HS-27A (cell line): Measurements from ENCODE around the gene KLRC4.
A peak's percentile ranks its signal among the peaks of the same experiment; 100 is the strongest.
"Not testable (repeated sequence)": the region's sequence is repeated elsewhere in the genome, so short reads cannot be mapped to it uniquely, and the experiment has no call there.

ENCODE experiments used
- DNase-seq: peaks from one replicate; pipeline ENCODE4 v3.0.0-alpha.2; 2012; ENCODE audit warnings: low read depth, missing footprints

KLRC4 gene, protein sequence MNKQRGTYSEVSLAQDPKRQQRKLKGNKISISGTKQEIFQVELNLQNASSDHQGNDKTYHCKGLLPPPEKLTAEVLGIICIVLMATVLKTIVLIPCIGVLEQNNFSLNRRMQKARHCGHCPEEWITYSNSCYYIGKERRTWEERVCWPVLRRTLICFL

DNA sequence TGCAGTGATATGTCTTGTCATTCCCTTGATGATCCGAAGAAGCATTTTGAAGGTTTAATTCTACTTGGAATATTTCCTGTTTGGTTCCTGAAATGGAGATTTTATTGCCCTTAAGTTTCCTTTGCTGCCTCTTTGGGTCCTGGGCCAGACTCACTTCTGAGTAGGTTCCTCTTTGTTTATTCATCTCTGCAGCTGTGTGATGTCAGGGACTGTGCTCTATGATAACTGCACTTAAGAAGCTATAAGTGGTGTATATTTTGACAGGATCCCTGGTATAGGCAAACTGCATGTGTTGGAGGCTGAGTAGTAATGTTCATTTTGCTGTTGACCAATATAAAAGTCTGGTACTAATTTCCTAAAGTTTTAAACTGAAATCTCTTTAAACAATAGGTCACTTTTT lies at the start of gene KLRC4:
TSS of gene KLRC4 (minus strand) at position 366 of the 400 bp plus-strand sequence. CDS start at position 184, 182 bp downstream.
- DNase-seq = no peak

DNA sequence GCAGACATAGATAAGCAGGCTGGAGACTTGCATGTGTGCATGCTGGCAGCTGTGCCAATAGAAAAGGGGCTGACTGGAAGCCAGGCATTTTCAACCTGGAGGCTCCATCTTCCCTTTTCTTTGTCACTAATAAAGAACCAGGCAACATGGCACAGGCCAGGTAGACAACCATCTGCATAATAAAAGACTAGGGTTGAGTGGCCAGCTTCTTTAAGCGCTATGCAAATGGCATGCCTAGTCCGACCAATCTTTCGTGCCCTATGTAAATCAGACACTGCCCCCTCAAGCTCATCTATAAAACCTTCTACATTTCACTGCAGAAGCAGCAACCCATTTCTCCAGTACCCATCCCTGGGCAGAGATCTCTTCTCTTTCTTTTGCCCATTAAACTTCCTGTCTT lies 48.2 kb upstream of the KLRC4 start:
- DNase-seq = no peak

DNA sequence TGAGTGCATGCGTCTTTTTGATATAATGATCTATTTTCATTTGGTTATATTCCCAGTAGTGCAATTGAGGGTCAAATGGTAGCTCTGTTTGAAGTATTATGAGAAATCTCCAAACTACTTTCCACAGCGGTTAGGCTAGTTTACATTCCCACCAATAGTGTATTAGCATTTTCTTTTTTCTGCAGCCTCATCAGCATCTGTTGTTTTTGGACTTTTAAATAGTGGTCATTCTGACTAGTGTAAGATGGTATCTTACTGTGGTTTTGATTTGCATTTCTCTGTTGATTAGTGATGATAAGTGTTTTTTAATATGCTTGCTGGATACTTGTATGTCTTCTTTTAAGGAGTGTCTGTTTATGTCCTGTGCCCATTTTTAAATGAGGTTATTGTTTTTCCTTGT lies 47.3 kb upstream of the KLRC4 start:
- DNase-seq = no peak

DNA sequence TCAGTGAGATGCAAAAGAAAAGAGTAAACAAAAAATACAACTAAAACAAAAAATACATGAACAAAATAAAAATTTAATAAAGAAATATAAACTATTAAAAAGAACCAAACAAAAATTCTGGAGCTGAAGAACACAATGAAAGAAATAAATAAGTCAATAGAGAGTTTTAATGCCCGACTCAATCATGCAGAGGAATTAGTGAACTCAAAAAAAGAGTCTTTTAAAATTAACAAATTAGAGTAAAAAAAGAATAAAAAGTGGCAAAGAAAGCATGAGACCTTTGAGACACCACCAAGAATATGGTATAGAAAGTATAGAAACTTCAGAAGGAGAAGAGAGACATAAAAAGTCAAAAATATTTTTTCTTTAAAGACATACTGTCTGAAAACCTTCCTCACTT lies 46.2 kb upstream of the KLRC4 start:
- no peak for DNase-seq

DNA sequence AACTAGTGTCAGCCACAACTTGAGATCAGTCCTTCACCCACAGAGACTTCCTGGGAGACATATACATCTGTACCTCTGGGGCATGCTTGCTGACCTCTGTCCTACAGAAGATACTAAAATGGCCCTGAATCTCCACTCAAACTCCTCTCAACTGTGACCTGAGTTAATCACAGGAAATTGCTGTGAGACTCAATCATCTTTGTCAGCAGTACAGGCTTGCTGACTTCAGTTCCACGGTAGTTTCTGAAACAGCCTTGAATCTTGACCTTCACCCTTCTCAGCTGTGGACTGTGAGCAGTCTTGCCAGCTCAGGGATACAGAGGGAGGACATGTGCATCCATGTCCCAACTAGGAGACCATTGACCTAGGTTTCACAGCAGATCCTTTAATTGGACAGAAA lies 45.0 kb upstream of the KLRC4 start:
- no peak for DNase-seq

DNA sequence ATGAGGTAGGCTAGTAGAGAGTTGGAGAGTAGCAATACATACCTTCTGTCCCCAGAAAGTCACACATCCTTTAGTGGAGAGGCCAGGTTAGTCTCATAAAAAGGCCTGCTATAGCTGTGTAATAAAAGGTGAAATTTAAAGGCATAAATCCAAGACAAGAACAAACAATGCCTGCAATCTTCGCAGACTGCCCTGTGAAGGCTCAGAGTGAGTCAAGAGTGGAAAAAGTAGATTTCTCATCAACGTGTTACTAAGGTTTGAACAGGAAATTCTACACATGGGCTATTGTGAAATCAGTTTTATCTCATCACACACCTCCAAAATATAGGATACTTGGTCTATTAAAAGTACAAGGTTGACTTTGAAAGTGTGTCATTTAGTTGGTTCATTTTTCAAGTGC lies 43.6 kb upstream of the KLRC4 start, which contains the start of gene KLRC1:
TSS of gene KLRC1 (minus strand) at position 222 of the 400 bp plus-strand sequence. CDS start 2,221 bp downstream, outside the sequence.
- DNase-seq = no peak

DNA sequence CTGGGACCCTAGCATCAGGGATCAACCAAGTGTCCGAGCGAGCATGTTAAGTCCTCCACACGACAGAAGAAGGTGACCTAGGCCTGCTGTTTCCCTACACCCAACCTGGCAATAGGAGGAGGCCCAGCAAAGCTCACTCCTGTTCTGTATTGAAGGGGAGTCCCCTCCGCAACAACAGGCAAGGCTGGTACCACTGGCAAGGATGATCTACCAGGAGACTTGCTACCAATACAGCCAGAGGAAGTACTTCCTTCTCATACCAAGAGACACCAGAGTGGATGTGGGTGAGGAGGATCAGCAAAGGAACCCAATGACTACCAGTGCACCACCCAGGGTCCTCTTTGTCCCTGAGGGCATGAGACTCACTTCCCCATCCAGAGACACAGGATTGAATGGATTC lies 38.7 kb upstream of the KLRC4 start:
- no peak for DNase-seq

DNA sequence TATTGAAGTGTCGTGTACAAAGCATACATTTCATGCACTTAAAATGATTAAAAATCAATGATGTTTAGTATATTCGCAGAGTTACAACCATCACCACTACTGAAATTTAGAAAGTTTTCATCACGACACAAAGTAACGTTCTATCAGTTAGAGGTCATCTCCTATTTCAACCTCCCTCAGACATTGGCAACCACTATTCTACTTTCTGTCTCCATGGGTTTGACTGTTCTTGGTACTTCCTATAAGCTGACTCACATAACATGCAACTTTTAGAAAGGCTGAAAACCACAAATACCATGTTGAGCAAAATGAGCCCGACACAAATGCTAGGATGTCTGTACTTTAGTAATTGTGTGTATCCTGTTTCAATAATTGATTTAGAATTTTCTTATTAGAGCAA lies 36.5 kb upstream of the KLRC4 start:
- not testable (repeated sequence) for DNase-seq

DNA sequence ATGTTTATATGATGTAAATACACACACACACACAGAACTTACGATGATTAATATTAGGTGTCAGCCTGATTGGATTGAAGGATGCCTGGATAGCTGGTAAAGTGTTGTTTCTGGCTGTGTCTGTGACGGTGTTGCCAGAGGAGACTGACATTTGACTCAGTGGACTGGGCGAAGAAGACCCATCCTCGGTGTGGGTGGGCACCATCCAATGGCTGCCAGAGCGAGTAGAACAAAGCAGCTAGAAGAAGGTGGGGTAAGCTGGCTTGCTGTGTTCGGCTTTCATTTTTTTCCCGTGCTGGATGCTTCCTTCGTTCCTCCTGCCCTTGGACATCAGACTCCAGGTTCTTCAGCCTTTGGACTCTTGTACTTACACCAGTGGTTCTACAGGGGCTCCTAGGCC lies 31.6 kb upstream of the KLRC4 start:
- not testable (repeated sequence) for DNase-seq

DNA sequence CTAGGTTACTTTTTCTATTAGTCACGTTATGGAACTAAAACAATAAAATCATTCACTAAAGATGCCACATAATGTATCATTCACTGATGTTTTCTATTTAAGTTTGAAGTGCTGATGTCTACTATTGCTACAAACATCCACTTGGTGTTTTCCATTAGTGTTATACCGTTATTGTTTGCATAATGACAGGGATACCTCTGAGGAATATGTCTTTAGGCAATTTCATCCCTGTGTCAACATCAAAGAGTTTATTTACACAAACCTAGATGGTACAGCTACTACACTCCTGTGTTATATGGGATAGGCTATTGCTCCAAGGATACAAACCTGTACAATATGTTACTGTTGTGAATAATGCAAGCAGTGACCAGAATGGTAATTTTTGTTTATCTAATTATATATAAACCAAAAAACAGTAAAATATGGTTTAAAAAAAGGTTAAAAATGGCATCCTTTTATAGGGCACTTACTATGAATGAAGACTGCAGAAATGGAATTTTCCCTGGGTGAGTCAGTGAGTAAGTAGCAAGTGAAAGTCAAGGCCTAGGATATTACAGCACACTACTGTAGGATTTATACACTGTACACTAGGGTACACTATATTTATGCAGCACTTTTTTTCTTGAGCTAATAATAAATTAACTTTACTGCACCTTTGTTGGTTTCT lies 30.2 kb upstream of the KLRC4 start:
- DNase-seq = not testable (repeated sequence)

DNA sequence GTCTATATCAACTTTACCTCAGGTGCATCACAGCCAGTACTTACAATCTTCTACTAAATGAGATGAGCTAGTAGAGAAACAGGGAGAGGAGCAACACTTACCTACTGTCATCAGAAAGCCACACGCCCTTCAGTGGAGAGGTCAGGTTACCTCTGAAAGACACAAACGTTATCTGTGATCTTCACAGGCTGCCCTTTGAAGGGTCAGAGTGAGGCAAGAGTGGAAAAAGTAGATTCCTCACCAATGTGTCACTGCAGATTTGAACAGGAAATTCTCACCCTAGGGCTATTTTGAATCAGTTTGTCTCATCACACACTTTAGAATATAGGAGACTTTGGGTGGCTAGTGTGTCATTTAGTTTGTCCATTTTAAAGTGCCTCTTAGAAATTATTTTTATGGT lies 28.0 kb upstream of the KLRC4 start:
- not testable (repeated sequence) for DNase-seq

DNA sequence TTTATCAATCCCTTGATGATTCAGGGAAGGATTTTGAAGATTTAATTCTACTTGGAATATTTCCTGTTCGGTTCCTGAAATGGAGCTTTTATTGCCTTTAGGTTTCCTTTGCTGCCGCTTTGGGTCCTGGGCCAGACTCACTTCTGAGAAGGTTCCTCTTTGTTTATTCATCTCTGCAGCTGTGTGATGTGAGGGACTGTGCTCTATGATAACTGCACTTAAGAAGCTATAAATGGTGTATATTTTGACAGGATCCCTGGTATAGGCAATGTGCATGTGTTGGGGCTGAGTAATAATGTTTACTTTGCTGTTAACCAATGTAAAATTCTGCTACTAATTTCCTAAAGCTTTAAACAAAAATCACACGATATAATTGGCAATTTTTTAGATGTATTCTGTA lies 26.3 kb upstream of the KLRC4 start, which contains the start of gene KLRC2:
TSS of gene KLRC2 (minus strand) at position 195 of the 400 bp plus-strand sequence. CDS start at position 171, 24 bp downstream.
- DNase-seq = peak; percentile 8

DNA sequence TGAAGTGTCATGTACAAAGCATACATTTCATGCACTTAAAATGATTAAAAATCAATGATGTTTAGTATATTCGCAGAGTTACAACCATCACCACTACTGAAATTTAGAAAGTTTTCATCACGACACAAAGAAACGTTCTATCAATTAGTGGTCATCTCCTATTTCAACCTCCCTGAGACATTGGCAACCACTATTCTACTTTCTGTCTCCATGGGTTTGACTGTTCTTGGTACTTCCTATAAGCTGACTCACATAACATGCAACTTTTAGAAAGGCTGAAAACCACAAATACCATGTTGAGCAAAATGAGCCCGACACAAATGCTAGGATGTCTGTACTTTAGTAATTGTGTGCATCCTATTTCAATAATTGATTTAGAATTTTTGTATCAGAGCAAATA lies 21.1 kb upstream of the KLRC4 start:
- DNase-seq = not testable (repeated sequence)

DNA sequence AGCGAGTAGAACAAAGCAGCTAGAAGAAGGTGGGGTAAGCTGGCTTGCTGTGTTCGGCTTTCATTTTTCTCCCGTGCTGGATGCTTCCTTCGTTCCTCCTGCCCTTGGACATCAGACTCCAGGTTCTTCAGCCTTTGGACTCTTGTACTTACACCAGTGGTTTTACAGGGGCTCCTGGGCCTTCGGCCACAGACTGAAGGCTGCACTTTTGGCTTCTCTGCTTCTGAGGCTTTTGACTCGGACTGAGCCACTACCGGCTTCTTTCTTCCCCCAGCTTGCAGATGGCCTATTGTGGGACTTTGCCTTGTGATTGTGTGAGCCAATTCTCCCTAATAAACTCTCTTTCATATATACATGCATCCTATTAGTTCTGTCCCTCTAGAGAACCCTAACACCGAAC lies 16.4 kb upstream of the KLRC4 start:
- DNase-seq = not testable (repeated sequence)

DNA sequence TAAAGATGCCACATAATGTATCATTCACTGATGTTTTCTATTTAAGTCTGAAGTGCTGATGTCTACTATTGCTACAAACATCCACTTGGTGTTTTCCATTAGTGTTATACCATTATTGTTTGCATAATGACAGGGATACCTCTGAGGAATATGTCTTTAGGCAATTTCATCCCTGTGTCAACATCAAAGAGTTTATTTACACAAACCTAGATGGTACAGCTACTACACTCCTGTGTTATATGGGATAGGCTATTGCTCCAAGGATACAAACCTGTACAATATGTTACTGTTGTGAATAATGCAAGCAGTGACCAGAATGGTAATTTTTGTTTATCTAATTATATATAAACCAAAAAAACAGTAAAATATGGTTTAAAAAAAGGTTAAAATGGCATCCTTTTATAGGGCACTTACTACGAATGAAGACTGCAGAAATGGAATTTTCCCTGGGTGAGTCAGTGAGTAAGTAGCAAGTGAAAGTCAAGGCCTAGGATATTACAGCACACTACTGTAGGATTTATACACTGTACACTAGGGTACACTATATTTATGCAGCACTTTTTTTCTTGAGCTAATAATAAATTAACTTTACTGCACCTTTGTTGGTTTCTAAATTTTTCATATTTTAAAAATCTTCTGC lies 14.8 kb upstream of the KLRC4 start:
- DNase-seq = not testable (repeated sequence)

DNA sequence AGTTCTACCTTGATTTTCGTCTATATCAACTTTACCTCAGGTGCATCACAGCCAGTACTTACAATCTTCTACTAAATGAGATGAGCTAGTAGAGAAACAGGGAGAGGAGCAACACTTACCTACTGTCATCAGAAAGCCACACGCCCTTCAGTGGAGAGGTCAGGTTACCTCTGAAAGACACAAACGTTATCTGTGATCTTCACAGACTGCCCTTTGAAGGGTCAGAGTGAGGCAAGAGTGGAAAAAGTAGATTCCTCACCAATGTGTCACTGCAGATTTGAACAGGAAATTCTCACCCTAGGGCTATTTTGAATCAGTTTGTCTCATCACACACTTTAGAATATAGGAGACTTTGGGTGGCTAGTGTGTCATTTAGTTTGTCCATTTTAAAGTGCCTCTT lies 12.6 kb upstream of the KLRC4 start:
- DNase-seq = not testable (repeated sequence)

DNA sequence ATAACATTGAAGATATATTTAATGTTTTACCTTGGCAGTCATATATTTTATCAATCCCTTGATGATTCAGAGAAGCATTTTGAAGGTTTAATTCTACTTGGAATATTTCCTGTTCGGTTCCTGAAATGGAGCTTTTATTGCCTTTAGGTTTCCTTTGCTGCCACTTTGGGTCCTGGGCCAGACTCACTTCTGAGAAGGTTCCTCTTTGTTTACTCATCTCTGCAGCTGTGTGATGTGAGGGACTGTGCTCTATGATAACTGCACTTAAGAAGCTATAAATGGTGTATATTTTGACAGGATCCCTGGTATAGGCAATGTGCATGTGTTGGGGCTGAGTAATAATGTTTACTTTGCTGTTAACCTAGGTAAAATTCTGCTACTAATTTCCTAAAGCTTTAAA lies 10.8 kb upstream of the KLRC4 start, which contains the start of gene KLRC3:
TSS of gene KLRC3 (minus strand) at position 262 of the 400 bp plus-strand sequence. CDS start at position 217, 45 bp downstream.
- not testable (repeated sequence) for DNase-seq

DNA sequence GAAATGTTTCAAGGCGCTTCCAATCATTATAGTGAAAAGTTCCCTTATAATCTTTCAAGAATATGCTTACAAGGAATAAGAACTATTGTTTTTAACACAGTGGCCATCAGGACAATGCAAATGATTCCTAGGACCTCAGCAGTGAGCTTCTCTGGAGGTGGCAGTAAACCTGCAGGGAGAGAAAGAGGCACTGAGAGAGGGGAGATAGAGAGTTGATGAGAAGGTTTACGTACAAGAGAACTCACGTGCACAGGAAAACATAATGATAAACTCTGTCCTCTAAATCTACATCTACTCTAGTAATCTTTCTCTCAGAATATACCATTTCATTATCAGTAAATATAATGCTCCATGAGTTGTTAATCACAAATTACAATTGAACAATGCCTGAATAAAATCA lies 715 bp downstream of the KLRC4 start:
- no peak for DNase-seq

DNA sequence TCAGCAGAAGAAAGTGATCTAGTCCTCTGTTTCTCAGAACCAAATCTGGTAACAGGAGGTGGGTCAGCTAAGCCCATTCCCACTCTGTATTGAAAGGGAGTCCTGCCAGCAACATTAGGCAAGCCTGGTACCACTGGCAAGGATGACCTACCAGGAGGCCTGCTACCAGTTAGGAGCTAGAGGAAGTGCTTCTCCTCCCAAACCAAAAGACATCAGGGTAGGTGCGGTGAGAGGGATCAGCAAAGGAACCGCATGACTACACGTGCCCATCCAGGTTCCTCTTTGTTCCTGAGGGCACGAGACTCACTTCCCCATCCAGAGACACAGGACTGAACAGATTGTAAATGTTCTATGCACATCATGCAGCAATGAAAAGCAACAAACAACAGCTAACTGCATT lies 2.8 kb downstream of the KLRC4 start:
- no peak for DNase-seq

DNA sequence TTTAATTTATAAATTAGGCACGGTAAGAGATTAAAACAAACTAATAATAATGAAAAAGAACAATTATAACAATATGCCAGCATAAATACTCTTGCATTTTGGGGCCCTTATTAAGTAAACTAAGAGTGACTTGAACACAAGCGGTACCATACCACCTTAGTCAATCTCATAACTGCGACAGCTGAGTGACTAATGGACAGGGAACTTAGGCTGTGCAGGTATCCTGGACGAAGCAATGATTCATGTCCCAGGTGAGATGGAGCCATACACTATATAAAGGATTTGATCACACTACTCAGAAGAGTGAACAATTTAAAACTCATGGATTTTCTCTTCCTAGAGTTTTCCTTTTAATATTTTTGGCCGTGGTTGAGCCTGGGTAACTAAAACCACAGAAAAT lies 4.3 kb downstream of the KLRC4 start:
- DNase-seq = no peak

DNA sequence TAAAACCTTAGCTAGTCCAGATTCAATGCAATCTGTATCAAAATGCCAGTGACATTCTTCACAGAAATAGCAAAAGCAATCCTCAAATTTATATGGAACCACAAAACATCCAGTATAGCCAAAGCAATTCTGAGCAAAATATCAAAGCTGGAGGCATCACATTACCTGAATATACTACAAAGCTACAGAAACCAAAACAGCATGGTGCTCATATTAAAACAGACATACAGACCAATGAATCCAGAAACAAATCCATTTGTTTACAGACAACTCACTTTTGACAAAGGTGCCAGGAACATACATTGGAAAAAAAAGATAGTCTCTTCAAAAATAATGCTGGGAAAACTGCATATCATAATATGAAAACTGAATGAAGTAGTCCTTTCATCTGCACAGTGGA lies 4.8 kb downstream of the KLRC4 start:
- no peak for DNase-seq

DNA sequence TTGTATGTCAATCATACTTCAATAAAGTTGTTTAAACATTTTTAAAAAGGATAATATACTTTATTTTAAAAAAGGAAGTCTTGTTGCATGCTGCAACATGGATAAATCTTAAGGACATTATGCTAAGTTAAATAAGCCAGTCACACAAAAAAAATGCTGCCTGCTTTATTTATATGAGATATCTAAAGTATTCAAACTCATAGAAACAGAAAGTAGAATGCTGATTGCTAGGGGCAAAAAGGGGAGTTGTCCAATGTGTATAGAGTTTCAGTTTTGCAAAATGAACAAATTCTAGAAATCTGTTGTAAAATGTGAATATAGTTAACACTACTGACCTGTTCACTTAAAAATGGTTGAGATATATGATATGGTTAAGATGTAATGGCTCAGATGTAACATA lies 8.7 kb downstream of the KLRC4 start:
- DNase-seq = no peak

DNA sequence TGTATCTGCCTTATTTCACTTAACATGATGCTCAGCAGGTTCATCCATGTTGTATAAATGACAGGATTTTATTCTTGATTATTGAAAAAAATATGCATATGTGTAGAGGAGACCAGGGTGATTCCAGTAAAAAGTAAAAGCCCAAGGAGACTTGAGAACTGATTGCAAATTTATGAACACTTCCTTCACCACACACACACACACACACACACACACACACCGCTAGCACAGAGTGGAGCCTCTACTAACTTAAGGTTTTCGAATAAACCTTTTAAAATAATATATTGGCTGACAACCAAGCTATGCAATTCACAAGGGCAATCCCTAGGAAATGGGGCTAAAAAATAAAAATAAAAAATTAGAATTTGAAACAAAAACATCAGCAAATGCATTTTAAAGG lies 11.4 kb downstream of the KLRC4 start:
- no peak for DNase-seq
